ENCODE measurements around the gene PCCA.

PCCA gene

GRCh38 chr13:100521851-100522617 is 433.1 kb downstream of the PCCA start:
- TF ChIP-seq ZNF8 (CRISPR knock-in tag; IDR thresholded peaks at IDR 0.05) (no peak), TOX (CRISPR knock-in tag; IDR thresholded peaks at IDR 0.05; ENCODE audit: borderline replicate concordance) (no peak), PATZ1 (CRISPR knock-in tag; IDR thresholded peaks at IDR 0.05; ENCODE audit: borderline replicate concordance) (no peak), ZFP3 (CRISPR knock-in tag; IDR thresholded peaks at IDR 0.05) (no peak), ZNF565 (CRISPR knock-in tag; conservative IDR thresholded peaks at IDR 0.05; ENCODE audit: low read depth) (no peak), GLIS3 (CRISPR knock-in tag; IDR thresholded peaks at IDR 0.05) (no peak), ESRRG (CRISPR knock-in tag; IDR thresholded peaks at IDR 0.05) (no peak), ISL1 (CRISPR knock-in tag; IDR thresholded peaks at IDR 0.05) (no peak), ZFP30 (CRISPR knock-in tag; IDR thresholded peaks at IDR 0.05) (no peak), ZNF70 (CRISPR knock-in tag; IDR thresholded peaks at IDR 0.05) (no peak), ZC3H10 (CRISPR knock-in tag; IDR thresholded peaks at IDR 0.05) (no peak), BACH2 (CRISPR knock-in tag; IDR thresholded peaks at IDR 0.05; ENCODE audit: borderline replicate concordance) (no peak), RARB (CRISPR knock-in tag; IDR thresholded peaks at IDR 0.05) (no peak), CSRNP3 (CRISPR knock-in tag; IDR thresholded peaks at IDR 0.05) (no peak), SNAI2 (CRISPR knock-in tag; IDR thresholded peaks at IDR 0.05) (no peak), CSDC2 (CRISPR knock-in tag; IDR thresholded peaks at IDR 0.05) (no peak), CREB5 (CRISPR knock-in tag; IDR thresholded peaks at IDR 0.05; ENCODE audit: low read depth) (no peak), ARNTL (CRISPR knock-in tag; IDR thresholded peaks at IDR 0.05; ENCODE audit: borderline replicate concordance, low read depth) (no peak)
- TF ChIP-seq, protein P1, sequence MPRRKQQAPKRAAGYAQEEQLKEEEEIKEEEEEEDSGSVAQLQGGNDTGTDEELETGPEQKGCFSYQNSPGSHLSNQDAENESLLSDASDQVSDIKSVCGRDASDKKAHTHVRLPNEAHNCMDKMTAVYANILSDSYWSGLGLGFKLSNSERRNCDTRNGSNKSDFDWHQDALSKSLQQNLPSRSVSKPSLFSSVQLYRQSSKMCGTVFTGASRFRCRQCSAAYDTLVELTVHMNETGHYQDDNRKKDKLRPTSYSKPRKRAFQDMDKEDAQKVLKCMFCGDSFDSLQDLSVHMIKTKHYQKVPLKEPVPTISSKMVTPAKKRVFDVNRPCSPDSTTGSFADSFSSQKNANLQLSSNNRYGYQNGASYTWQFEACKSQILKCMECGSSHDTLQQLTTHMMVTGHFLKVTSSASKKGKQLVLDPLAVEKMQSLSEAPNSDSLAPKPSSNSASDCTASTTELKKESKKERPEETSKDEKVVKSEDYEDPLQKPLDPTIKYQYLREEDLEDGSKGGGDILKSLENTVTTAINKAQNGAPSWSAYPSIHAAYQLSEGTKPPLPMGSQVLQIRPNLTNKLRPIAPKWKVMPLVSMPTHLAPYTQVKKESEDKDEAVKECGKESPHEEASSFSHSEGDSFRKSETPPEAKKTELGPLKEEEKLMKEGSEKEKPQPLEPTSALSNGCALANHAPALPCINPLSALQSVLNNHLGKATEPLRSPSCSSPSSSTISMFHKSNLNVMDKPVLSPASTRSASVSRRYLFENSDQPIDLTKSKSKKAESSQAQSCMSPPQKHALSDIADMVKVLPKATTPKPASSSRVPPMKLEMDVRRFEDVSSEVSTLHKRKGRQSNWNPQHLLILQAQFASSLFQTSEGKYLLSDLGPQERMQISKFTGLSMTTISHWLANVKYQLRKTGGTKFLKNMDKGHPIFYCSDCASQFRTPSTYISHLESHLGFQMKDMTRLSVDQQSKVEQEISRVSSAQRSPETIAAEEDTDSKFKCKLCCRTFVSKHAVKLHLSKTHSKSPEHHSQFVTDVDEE (CRISPR knock-in tag; IDR thresholded peaks at IDR 0.05), result no peak
- TF ChIP-seq, protein P2, sequence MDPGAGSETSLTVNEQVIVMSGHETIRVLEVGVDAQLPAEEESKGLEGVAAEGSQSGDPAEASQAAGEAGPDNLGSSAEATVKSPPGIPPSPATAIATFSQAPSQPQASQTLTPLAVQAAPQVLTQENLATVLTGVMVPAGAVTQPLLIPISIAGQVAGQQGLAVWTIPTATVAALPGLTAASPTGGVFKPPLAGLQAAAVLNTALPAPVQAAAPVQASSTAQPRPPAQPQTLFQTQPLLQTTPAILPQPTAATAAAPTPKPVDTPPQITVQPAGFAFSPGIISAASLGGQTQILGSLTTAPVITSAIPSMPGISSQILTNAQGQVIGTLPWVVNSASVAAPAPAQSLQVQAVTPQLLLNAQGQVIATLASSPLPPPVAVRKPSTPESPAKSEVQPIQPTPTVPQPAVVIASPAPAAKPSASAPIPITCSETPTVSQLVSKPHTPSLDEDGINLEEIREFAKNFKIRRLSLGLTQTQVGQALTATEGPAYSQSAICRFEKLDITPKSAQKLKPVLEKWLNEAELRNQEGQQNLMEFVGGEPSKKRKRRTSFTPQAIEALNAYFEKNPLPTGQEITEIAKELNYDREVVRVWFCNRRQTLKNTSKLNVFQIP (CRISPR knock-in tag; IDR thresholded peaks at IDR 0.05; ENCODE audit: borderline replicate concordance, low read depth), result no peak
- no peak for ATAC-seq

DNA sequence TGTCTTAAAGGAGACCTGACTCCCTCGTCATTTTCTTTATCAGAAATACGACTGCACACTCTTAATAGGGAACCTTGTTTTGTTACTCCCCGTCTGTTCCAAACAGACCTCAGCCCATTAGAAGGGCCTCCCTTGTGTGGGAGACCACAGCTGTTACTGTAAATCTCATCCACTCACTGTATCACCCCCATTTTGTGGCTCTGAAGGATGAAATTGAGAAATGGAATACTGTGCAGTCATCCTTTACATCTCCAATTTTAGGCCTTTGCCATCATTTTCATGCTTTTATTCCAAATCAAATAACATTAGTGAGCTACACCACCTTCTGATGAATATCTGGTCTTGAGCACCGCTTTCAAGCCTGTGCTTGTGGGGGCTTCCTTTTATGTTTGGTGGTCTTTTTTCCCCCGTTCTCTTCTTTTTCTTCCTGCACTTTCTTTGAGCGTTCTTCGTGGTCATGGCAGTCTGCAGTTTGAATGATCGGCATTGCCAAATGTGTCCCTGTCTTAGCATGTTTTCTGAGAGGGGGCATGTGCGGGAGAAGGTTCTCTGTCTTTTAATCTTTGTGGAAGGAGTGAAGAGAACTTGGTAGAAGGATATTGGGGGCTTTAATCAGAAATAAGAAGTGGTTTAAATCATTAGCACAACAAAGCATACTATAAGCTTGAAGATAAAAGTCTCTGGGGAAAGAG is 433.9 kb downstream of the PCCA start:
- ATAC-seq, result no peak
- TF ChIP-seq ZFP3 (CRISPR knock-in tag; IDR thresholded peaks at IDR 0.05) (no peak), ZNF565 (CRISPR knock-in tag; conservative IDR thresholded peaks at IDR 0.05; ENCODE audit: low read depth) (no peak), TCF4 (CRISPR knock-in tag; IDR thresholded peaks at IDR 0.05; ENCODE audit: borderline replicate concordance) (no peak), BACH2 (CRISPR knock-in tag; IDR thresholded peaks at IDR 0.05; ENCODE audit: borderline replicate concordance) (no peak), OSR1 (CRISPR knock-in tag; IDR thresholded peaks at IDR 0.05) (no peak), ZNF8 (CRISPR knock-in tag; IDR thresholded peaks at IDR 0.05) (no peak), CREB5 (CRISPR knock-in tag; IDR thresholded peaks at IDR 0.05; ENCODE audit: low read depth) (no peak), CSDC2 (CRISPR knock-in tag; IDR thresholded peaks at IDR 0.05) (no peak), GLIS3 (CRISPR knock-in tag; IDR thresholded peaks at IDR 0.05) (no peak), ISL1 (CRISPR knock-in tag; IDR thresholded peaks at IDR 0.05) (no peak), PATZ1 (CRISPR knock-in tag; IDR thresholded peaks at IDR 0.05; ENCODE audit: borderline replicate concordance) (no peak), ZFP30 (CRISPR knock-in tag; IDR thresholded peaks at IDR 0.05) (no peak)
- TF ChIP-seq, protein P1 (CRISPR knock-in tag; IDR thresholded peaks at IDR 0.05), result no peak

Measured in SK-N-SH treated with all-trans-retinoic acid at 6 μM for 48 hours (cell line).